GM03348 (cell line): ENCODE data around the gene E4F1.
"Not testable (repeated sequence)": the region's sequence is repeated elsewhere in the genome, so short reads cannot be mapped to it uniquely, and the experiment has no call there.

ENCODE experiments used
- DNase-seq: peaks from one replicate; pipeline ENCODE4 v3.0.0; 2012; ENCODE audit warnings: low spot score

Gene E4F1

DNA sequence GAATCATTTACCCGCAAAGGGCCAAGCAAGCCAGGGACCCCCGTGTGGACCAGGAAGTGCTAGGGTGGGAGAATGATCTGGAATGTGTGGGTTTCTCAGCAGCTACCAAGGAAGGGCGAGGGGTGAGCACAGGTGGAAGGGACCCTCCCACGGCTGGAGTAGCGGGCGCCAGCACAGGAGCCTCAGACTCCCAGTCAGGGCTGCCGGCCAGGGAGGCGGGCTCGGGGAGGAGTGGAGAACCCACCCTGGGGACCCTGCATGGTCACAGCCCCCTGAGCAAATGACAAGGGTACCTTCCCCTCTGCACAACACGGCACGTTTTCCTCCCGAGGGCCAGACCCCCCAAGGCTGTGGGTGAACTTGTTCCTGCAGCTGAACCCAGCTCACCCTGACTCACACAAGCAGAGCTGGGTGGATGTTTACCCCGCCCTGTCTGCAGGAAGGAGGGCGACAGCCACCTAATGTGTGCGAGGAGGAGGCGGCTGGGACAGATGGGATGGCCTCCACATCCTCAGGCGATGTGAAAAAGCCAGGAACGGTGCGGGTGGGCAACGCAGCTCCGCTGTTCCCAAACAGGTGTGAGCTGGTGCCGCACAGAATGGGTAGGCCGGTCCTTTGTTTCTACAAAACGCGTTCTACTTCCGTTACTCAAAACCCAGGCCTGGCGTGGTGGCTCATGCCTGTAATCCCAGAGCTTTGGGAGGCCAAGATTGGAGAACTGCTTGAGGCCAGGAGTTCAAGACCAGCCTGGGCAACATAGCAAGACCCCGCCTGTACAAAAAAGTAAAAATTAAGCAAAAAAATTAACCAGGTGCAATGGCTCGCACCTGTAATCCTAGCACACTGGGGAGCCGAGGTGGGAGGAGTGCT lies 21.8 kb downstream of the E4F1 start:
- DNase-seq = no peak

DNA sequence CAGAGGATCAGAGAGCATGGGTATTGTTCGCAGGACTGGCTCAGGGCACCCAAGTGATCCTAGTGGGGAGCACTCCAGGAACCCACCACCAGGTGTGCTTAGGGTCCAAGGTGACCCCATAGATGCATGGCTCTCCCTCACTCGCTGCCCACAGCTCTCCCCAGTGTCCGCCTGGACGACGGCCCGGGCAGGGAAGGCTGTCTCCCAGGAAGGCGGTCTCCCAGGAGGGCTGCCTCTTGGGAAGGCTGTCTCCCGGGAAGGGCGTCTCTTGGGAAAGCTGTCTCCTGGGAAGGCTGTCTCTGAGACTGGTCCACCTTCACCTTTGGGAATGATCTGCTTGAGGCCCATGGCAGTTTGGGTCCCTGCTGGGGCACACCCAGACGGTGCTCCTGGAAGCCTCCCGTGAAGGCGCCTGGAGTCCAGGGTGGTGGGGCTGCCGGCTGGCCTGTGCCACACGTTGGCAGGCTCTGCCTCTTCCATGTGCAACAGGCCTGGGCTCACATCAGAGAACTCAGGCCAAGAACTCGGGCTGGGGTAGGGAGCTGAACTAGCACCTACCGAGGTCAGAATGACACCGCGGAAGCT lies 23.0 kb downstream of the E4F1 start:
- DNase-seq = no peak

DNA sequence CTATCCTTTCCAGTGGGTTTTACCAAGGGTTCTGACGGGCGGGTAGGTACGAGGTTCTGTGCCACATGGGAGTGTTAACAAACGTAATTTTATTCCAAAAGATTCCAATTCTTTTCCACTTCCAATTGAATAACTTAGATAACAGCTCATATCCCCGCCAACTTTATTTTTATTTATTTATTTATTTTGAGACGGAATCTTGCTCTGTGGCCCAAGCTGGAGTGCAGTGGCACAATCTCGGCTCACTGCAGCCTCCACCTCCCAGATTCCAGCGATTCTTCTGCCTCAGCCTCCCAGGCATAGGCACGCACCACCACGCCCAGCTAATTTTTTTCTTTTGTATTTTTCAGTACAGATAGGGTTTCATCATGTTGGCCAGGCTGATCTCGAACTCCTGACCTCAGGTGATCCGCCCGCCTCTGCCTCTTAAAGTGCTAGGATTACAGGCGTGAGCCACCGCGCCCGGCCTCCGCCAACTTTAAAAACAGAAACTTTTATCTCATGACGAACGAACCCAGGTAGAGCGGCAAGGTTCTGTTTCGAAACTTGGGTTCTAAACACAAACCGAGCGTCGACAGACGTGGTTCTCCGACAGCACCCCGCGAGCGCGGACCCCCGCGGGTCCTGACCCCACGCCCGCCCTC lies 27.4 kb downstream of the E4F1 start:
- no peak for DNase-seq

DNA sequence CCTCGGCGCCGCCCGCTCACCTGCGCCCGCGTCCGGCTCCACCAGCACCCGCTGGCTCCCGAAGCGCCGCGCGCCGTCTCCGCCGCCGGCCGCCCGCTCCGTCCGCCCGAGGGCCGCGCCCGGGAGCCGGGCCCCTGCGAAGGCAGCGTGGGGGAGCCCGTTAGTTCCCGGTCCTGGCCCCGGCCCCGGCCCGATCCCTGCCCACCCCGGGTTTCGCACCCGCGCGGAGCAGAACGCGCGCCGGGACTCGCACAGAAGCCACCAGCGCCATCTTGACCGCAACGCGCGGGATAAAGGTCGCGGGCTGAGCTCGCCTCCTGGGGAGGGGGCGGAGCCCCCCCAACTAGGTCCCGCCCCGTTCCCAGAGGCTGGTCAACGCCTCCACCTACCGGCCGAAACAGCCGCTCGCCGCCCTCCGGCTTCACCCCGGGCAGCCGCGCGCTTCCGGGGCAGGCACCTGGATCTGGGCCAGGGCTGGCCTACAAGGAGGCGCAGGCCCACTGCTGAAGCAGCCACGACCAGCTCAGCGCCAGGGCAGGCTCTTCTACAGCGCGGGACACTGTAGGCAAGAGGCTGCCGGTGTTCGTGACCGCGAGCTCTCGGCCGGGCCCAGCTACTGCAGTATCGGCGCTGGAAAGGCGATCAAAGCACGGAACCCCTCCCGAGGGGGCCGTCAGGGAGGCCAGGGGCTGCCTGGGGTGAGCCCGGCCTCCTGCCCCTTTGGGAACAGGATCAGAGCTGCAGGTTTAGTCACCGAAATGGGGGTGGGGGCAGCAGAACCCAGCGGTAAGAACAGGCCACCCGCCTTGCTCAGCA lies 28.1 kb downstream of the E4F1 start, which contains the start of gene ECI1:
Gene ECI1, minus strand, starts transcription at position 292 of the 816 bp plus-strand sequence. Its CDS starts 21 bp downstream, at position 271.
- peak; percentile 100 for DNase-seq

DNA sequence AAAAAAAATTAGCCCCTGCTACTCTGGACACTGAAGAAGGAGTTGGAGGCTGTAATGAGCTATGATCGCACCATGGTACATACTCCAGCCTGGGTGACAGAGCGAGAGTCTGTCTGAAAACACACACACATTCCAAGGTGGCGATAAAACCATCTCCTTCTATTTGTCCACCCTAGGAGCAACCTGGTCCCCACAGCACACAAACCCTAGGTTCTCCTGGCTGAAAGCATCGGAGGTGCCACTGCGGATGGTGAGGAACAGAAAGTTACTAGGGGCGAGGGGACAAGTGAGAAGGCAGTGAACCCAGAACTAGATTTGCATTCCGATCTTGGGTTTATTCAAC lies 29.4 kb downstream of the E4F1 start:
- no peak for DNase-seq

DNA sequence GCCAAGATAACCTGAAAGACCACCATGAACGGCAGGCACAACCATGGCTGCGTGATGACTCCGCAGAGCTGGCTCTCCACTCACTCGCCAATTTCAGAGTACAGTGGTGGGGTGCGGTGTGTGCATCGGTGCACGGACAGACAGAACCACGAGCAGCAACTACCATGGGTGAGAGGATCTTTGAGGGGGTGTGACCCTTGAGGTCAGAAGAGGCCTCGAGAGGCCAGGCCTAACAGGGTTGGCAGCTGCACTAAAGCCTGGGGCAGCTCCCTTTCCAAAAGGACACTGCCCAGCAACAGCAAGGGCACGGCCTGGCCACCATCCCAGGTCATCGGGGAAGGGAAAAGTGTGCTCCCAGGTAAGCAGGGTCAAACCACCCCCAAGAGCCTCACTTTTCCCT lies 29.9 kb downstream of the E4F1 start:
- DNase-seq = no peak

DNA sequence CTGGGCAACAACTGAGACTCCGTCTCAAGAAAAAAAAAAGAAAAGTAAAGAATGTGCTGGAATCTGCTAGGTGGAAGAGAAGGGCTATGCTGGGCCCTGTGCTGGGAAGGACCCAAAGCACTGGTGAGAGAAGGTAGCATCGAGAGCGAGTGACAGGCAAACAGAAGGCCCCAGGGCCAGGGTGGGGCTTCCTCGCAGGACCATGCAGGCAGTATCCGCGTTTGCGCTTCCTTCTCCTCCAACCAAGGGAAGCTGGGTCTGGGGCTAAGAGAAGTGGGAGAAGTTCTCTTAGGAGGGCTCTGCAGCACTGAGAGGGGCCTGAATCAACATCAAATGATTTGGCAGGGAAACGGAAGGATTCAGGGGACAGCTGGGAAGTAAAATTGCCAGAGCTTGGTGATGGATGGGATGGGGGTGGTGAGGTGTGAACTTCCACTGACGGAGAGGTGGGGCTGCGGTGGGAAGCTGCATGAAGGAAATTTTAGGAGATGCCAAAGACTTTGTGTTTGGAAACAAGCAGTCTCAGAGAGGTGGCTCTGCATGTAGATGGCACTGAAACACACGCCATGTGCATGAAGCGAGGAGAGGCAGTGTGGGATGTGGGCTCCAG lies 33.2 kb downstream of the E4F1 start:
- no peak for DNase-seq

DNA sequence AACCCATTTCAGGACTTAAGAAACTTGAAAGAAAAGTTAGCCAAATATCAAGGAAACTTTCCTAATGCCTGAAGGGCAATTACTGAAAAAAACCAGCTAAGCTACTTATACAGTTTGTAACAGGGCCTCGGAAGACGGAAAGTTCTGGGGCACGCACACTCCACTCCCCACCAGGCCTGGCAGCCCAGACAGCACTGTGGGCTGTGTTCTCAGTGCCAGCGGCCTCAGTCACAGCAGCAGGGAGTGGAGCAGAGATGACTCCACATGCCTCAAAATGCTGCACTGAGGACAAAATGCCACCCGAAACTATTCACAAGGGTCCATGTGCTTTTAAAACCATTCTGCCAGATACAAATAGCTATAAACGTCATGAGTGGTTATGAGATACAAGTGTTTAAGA lies 34.3 kb downstream of the E4F1 start:
- no peak for DNase-seq

DNA sequence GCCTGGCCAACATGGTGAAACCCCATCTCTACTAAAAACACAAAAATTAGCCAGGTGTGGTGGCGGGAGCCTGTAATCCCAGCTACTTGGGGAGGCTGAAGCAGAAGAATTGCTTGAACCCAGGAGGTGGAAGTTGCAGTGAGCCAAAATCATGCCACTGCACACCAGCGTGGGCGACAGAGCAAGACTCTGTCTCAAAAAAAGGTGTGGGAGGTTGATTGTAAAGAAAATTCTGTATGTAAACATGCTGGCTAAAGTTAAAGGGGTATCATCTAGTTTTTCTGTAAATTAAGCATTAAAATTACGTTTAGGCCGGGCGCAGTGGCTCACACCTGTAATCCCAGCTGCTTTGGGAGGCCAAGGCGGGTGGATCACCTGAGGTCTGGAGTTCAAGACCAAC lies 35.1 kb downstream of the E4F1 start:
- DNase-seq = not testable (repeated sequence)

DNA sequence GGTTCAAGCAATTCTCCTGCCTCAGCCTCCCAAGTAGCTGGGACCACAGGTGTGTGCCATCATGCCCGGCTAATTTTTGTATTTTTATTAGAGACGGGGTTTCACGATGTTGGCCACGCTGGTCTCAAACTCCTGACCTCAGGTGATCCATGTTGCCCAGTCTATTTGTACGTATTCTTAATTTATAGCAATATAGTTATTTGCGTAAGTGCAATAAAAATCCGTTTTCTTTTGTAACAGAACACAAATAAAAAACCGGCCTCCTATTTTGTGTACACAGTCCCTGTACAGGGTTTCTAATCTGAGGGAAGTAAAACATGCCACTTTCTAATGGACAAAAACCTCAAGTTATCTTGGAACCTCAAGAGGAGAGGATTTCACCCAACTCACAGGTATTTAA lies 36.9 kb downstream of the E4F1 start:
- no peak for DNase-seq

DNA sequence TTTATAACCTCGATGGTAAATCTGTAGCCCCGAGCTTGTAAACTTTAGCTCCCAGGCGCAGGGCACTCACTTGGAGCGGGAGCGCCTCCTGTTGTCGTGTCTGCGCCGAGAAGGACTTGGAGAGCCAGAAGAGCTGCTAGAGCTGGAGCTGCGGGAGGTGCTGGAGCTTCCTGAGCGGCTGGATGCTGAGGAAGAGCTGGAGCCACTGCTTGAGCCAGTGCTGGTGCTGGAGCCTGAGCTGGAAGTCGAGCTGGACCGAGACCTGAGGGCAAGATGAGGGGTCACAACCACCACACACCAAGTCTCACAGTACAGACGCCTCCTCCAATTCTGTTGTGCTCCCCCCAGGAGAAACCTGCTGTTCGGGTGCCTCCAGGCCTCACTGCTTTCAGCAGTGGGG lies 39.6 kb downstream of the E4F1 start:
- not testable (repeated sequence) for DNase-seq

DNA sequence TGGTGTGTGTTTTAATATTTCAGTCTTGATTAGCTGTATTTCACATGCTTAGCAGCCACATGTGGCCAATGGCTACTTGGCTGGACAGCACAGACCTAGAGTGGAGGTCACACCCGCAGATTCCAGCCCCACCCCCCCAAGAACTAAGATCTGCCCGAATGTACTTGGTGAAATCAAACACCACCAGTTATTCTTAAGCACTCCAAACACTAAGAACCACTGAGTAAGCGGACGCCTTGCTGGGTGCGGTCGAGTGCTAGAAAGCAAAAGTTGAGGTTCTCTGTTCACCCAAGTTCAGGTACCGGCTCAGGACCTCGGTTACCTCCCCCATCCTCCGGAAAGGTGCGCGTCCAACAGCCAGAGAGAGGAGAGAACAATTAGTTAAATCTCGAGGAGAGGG lies 43.5 kb downstream of the E4F1 start:
- not testable (repeated sequence) for DNase-seq

DNA sequence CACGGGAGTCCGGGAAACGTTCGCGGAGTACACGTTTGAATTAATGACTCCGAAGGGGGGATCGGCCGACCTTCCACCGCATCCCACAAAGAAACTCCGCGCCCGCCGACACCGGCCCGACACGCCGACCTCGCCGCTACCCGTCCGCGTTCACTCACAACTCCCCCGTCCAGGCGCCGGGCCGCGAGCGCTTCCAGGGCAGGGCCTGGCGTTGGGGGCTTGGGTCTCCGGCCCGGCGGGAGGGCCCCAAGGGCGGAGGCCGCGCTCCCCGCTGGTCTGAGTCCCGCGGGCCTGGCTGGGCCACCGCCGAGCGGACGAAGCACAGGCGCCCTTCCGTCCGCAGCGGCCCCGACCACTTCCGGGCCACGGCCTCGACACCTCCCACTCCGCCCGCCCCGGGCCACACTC lies 44.1 kb downstream of the E4F1 start:
- DNase-seq = peak; percentile 72

DNA sequence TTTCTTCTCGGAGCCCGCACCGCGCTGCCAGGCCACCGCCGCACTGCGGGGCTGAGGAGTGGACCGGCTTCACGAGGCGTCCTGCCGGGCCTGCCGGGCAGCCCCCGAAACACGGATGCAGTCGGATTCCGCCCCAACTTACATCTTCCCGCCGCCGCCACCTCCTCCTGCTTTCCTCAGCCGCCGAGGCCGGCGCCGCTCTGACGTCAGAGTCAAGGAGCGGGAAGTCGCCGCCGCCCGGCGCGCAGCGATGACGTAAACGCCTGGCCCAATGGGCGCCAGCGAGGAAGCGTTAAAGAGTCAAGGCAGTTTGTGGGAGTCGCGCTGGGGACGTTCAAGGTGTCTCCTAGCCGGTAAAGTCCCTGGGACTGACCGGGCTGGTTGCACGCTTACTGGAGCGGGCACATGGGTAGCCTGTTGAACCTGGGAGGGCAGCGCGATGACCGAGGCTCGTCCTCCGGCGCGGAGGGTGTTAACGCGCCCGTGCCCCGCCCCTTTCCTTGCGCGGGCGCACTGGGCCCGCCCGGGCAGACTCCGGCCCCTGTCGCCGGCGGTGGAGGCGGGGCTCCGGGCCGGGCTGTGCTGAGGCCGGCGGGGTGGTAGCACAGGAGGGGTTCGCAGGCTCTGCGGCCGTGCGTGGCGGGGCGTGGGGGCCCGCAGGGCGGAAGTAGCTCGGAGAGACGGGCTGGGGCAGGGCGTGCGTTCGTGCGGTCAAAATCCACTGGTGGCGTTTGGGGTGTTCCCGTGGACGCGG lies 44.7 kb downstream of the E4F1 start, which contains the start of gene RNPS1:
Gene RNPS1, minus strand, starts transcription at position 214 of the 754 bp plus-strand sequence. CDS start 3,483 bp downstream, outside the sequence.
- DNase-seq = peak; percentile 100

DNA sequence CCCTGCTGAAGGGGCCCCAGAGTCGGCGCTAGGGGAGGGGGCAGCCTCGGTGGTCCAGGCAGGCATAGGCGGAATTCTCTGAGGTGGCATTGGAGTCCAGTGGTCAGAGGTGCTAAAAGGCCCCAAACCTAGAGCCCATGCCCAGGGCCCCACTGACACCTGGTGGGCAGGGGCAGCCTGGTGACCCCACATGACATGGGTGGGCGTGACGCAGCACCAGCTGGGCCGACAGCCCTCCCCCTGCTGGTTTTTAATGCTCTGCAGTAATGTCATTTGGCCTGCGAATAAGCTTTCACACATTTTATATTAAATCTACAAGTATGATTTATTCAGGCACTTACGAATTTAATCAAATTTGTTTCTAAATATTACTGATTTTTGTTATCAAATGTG lies 46.7 kb downstream of the E4F1 start:
- DNase-seq = no peak

DNA sequence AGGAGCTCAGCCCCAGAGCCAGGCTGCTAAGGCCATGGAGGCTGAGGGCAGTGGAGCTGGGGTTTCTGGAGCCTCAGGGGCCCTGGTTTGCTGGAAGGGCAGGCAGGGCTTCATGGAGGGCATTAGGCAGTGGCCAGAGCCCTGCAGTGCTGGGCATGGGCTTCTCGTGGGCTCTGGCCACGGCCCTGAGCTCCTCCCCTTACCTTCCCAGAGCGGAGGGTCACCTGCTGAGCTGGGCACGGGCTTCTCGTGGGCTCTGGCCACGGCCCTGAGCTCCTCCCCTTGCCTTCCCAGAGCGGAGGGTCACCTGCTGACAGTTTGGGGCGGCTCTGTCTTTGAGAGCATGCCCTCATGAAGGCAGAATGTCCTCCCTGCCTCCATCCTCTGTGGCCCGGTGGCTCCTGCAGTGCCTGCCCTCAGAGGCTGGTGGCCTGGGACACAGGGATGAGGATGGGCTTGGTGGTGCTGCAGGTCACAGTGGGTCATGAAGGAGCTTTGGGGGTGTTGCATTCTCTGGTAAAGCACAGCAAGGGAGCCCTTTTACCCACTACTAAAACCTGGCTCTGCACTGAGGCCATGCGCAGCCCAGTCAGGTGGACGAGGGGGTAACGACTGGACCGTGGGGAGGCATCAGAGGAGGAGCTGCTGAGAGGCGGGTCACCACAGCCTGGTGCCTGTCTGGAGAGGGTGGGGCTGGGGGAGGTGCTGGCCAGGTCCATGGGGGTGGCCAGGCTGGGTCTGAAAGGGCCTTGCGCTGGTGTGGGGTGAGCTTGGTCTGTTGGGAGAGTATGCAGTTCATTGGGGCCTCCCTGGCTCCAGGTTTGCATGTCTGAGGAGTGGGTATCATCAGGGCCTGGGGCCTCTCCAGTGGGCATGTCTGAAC lies 47.4 kb downstream of the E4F1 start:
- DNase-seq = no peak

DNA sequence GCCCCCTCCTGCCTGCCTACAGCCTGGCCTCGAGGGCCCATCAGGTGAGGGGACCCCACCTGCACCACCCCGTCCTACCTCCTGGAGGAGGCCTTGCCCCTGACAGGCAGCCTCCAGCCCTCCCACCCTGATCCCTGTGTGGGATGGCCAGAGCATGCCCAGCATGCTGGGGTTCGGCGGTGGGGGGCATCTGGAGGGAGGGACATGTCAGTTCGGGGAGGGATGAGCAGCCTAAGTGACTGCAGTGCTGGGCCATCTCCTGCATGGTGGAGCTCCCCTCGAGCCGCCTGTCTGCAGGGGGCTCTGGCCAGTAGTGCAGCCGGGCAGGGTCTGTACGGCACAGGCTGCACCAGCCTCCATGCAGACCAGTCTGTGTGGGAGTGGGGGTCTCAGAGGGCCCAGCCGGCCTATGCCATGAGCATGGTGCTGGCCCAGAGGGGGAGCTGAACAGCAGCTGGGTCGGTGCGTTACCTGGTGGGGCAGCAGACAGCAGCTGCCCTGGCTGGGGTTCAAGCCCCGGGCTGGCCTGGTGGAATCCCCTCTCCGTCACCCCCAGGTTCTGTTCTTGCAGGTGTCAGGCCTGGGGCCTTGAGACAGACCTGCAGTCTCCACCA lies 48.6 kb downstream of the E4F1 start:
- no peak for DNase-seq

DNA sequence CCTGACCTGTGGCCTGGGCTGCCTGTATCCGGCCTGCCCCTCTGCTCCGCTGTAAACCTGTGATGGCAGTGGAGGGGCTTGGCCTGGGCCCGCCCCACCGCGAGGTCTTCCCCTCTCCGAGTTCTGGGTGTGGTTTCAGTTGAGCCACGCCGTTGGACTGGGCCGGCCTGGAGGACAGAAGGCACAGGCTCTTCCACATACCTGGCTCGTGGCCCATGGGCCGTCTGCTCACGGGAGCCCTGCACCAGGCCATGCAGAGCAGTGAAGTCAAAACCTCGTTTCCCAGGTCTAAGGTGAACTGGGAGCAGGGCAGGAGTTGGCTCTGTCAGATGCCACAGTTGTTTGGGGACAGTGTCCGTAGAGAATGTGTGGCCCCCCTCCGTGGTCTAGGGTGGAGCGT lies 50.1 kb downstream of the E4F1 start:
- DNase-seq = no peak

DNA sequence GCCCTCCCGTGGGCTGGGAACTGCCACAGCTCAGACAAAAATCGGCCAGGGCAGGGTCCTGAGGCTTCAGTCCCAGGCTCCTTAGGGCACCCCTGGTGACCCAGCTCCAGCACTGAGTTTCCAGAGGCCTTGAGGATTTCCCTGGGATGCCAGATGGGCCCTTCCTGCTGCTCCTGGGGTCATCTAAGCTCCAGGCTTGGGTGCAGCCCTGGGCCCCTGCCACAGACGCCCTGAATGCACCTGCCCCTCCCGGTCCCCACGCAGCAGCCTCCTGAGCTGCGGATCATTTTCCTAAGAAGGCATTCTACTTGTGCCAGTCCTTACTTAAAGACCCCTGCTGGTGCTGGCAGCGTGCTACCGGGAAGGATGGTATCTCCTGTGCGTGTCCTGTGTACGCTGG lies 50.5 kb downstream of the E4F1 start:
- no peak for DNase-seq
